Measurements from ENCODE around the gene SGSM1. TPM values are rescaled to one million over a fixed set of nuclear protein-coding genes. Genes with fewer than 3 reads are reported as not detected.

The SGSM1 gene
- polyA plus RNA-seq, 1 of the 3 experiments (the other 2 are of a cell fraction), result 0.15 TPM

DNA sequence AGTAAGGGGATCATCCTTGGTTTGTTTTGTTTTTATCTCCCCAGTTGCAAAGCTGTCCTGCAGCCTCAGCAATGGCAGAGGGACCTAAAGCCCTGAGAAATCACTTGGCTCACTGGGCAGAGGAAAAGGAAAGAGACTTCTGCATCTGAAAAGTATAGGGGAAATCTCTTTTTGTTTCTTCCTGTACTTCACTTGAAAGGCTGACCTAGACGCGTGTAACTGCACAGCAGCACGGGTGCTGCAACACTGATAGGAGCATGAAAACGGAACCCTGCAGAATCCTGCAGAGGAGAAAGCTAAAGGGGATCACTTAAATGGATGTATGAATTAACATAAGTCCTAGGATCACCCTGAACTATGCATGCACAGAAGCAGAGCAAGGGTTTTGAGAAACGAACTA, 29.5 kb upstream of the SGSM1 start:
- ChIA-PET CTCF (interaction anchor here (1.2 to 1.4 kb wide), 3 partner anchors 26 to 73 kb away, joined by 3 to 4 read pairs (median 3); no protein-coding TSS in a partner anchor), POLR2A (no interaction called here)
- H3F3A ChIP-seq (replicated peaks; ENCODE audit: insufficient read depth), result no peaks in the 10 kb centered on the region
- TF ChIP-seq YY1 (IDR thresholded peaks at IDR 0.05; ENCODE audit: low read depth) (no peak), FOSL2 (IDR thresholded peaks at IDR 0.05; ENCODE audit: borderline replicate concordance, low read depth) (no peak), SIN3A (IDR thresholded peaks at IDR 0.05; ENCODE audit: borderline replicate concordance, low read depth, low read length) (no peak), MEF2A (IDR thresholded peaks at IDR 0.05; ENCODE audit: borderline replicate concordance, low read depth) (no peak), JUND (IDR thresholded peaks at IDR 0.05) (no peak)
- H3K36me3 ChIP-seq (replicated peaks in 1 of 2; ENCODE audit: control insufficient read depth in 1 of 2, insufficient read depth in 2 of 2, low read length in 1 of 2), result no peaks in the 10 kb centered on the region
- no peaks in the 10 kb centered on the region for H3K9me3 ChIP-seq
- no peaks in the 10 kb centered on the region for H3K9me2 ChIP-seq
- H4K20me1 ChIP-seq (ENCODE audit: insufficient read depth), result no peaks in the 10 kb centered on the region
- no peaks in the 10 kb centered on the region for H3K4me1 ChIP-seq (ENCODE audit: control insufficient read depth in 1 of 2, insufficient read depth in 2 of 2, low read depth in 1 of 2, low read length in 1 of 2)
- H3K79me2 ChIP-seq (ENCODE audit: insufficient read depth), result no peaks in the 10 kb centered on the region
- H3K4me2 ChIP-seq, result no peak overlapping the region
- no peaks in the 10 kb centered on the region for H3K27me3 ChIP-seq (ENCODE audit: insufficient read depth)
- H2AFZ ChIP-seq (ENCODE audit: low read depth), result no peak overlapping the region
- H3K9ac ChIP-seq, result no peak overlapping the region
- WGBS (ENCODE audit: low lambda C conversion rate), result 71% methylated on average over 5 of the region's 5 CpGs
- no peak for DNase-seq
- H3K4me3 ChIP-seq (ENCODE audit: low read depth in 2 of 2, low read length in 1 of 2), result no peak overlapping the region
- no peak overlapping the region for H3K27ac ChIP-seq (ENCODE audit: low read depth in 2 of 2, low read length in 1 of 2)

DNA sequence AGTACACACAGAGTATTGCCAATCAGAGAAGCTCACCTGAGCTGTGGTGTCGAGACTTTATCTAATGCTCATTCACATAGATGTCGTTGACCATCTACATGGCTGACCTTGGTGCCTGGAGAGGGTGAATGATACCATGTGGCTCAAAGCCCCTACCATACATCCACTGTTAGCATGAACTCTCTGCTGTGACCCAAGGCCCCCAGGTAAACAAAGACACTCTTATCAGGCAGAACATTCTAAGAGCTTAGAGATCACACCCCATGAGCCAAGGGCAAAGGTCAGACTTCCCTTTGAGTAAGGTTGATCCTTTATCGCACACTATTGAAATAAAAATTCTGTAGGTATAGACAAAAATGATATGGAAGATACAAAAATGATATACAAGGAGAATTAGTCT, 16.5 kb upstream of the SGSM1 start:
- Histone ChIP-seq H3K9ac (no peak overlapping the region), H3K4me3 (ENCODE audit: low read depth in 2 of 2, low read length in 1 of 2) (no peak overlapping the region), H3K36me3 (replicated peaks in 1 of 2; ENCODE audit: control insufficient read depth in 1 of 2, insufficient read depth in 2 of 2, low read length in 1 of 2) (no peaks in the 10 kb centered on the region), H3K27me3 (ENCODE audit: insufficient read depth) (no peaks in the 10 kb centered on the region), H3K27ac (ENCODE audit: low read depth in 2 of 2, low read length in 1 of 2) (no peak overlapping the region), H3K4me2 (no peak overlapping the region), H3K79me2 (ENCODE audit: insufficient read depth) (no peaks in the 10 kb centered on the region), H3K4me1 (ENCODE audit: control insufficient read depth in 1 of 2, insufficient read depth in 2 of 2, low read depth in 1 of 2, low read length in 1 of 2) (no peaks in the 10 kb centered on the region; a peak in 1 of 4 replicates), H3K9me2 (no peaks in the 10 kb centered on the region), H4K20me1 (ENCODE audit: insufficient read depth) (no peaks in the 10 kb centered on the region), H3F3A (replicated peaks; ENCODE audit: insufficient read depth) (no peaks in the 10 kb centered on the region), H3K9me3 (no peaks in the 10 kb centered on the region), H2AFZ (ENCODE audit: low read depth) (no peak overlapping the region)
- ChIA-PET CTCF (interaction anchor here (0.7 to 6.2 kb wide), 3 partner anchors 14 to 61 kb away, joined by 3 to 45 read pairs (median 16); no protein-coding TSS in a partner anchor), POLR2A (no interaction called here)
- no peak for DNase-seq
- TF ChIP-seq GABPA (IDR thresholded peaks at IDR 0.05; ENCODE audit: low read depth) (no peak), SIN3A (IDR thresholded peaks at IDR 0.05; ENCODE audit: borderline replicate concordance, low read depth, low read length) (no peak), NRF1 (IDR thresholded peaks at IDR 0.05; ENCODE audit: low read depth, low read length) (no peak), SMC3 (IDR thresholded peaks at IDR 0.05; ENCODE audit: low read depth, low read length) (no peak), CHD2 (IDR thresholded peaks at IDR 0.05; ENCODE audit: low read length, partially characterized antibody) (no peak), EZH2phosphoT487 (IDR thresholded peaks at IDR 0.05; ENCODE audit: borderline replicate concordance, low read depth) (no peak), TCF12 (IDR thresholded peaks at IDR 0.05) (no peak), YY1 (IDR thresholded peaks at IDR 0.05; ENCODE audit: low read depth) (no peak), JUND (IDR thresholded peaks at IDR 0.05) (no peak), GATA2 (CRISPR knock-in tag; IDR thresholded peaks at IDR 0.05) (no peak), POLR2AphosphoS5 (IDR thresholded peaks at IDR 0.05; ENCODE audit: low read depth, low read length) (no peak), MAX (IDR thresholded peaks at IDR 0.05; ENCODE audit: low read depth) (no peak)
- TF ChIP-seq, protein P1, sequence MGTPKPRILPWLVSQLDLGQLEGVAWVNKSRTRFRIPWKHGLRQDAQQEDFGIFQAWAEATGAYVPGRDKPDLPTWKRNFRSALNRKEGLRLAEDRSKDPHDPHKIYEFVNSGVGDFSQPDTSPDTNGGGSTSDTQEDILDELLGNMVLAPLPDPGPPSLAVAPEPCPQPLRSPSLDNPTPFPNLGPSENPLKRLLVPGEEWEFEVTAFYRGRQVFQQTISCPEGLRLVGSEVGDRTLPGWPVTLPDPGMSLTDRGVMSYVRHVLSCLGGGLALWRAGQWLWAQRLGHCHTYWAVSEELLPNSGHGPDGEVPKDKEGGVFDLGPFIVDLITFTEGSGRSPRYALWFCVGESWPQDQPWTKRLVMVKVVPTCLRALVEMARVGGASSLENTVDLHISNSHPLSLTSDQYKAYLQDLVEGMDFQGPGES (IDR thresholded peaks at IDR 0.05; ENCODE audit: low read depth, low read length), result no peak
- TF ChIP-seq, protein P2, sequence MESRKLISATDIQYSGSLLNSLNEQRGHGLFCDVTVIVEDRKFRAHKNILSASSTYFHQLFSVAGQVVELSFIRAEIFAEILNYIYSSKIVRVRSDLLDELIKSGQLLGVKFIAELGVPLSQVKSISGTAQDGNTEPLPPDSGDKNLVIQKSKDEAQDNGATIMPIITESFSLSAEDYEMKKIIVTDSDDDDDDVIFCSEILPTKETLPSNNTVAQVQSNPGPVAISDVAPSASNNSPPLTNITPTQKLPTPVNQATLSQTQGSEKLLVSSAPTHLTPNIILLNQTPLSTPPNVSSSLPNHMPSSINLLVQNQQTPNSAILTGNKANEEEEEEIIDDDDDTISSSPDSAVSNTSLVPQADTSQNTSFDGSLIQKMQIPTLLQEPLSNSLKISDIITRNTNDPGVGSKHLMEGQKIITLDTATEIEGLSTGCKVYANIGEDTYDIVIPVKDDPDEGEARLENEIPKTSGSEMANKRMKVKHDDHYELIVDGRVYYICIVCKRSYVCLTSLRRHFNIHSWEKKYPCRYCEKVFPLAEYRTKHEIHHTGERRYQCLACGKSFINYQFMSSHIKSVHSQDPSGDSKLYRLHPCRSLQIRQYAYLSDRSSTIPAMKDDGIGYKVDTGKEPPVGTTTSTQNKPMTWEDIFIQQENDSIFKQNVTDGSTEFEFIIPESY (IDR thresholded peaks at IDR 0.05; ENCODE audit: borderline replicate concordance, low read depth), result no peak
- TF ChIP-seq, protein P3, sequence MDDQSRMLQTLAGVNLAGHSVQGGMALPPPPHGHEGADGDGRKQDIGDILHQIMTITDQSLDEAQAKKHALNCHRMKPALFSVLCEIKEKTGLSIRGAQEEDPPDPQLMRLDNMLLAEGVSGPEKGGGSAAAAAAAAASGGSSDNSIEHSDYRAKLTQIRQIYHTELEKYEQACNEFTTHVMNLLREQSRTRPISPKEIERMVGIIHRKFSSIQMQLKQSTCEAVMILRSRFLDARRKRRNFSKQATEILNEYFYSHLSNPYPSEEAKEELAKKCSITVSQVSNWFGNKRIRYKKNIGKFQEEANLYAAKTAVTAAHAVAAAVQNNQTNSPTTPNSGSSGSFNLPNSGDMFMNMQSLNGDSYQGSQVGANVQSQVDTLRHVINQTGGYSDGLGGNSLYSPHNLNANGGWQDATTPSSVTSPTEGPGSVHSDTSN (IDR thresholded peaks at IDR 0.05), result no peak
- WGBS (ENCODE audit: low lambda C conversion rate), result 49% methylated on average over 3 of the region's 3 CpGs

Data from SK-N-SH (cell line).